Thymus (tissue), 14 donors: Measurements from ENCODE around the gene TADA3. TPM values are rescaled to one million over a fixed set of nuclear protein-coding genes. Genes with fewer than 3 reads are reported as not detected.

Source experiments
- DNase-seq, 9 donors: peaks; one replicate each; pipeline ENCODE4 v3.0.0-alpha.2; 2013; ENCODE audit warnings: low spot score in 9 of 9, low read depth in 6 of 9, missing footprints in 1 of 9
- H3K27ac ChIP-seq, 2 donors: one replicate each; pipeline ENCODE4 v1.5.1; 2013; ENCODE audit warnings: control low read depth in 1 of 2, low read depth in 1 of 2, low read length in 1 of 2, mild to moderate bottlenecking in 1 of 2, moderate library complexity in 1 of 2
- H3K27me3 ChIP-seq, 2 donors: one replicate each; pipeline ENCODE4 v1.5.1; 2013; ENCODE audit warnings: low read length in 1 of 2; ENCODE audit not compliant: control insufficient read depth in 2 of 2, insufficient read depth in 1 of 2
- H3K36me3 ChIP-seq, 2 donors: one replicate each; pipeline ENCODE4 v1.5.1; 2013; ENCODE audit warnings: low read length in 1 of 2, mild to moderate bottlenecking in 1 of 2, moderate library complexity in 1 of 2; ENCODE audit not compliant: control insufficient read depth in 2 of 2, insufficient read depth in 2 of 2
- H3K4me1 ChIP-seq, 2 donors: one replicate each; pipeline ENCODE4 v1.5.1; 2013; ENCODE audit warnings: low read length in 2 of 2; ENCODE audit not compliant: control insufficient read depth in 2 of 2, insufficient read depth in 2 of 2
- H3K4me3 ChIP-seq, 2 donors: one replicate each; pipeline ENCODE4 v1.5.1; 2013; ENCODE audit warnings: low read length in 2 of 2, control low read depth in 1 of 2, mild to moderate bottlenecking in 1 of 2
- H3K9me3 ChIP-seq, 2 donors: one replicate each; pipeline ENCODE4 v1.5.1; 2013; ENCODE audit warnings: low read length in 1 of 2, mild to moderate bottlenecking in 1 of 2; ENCODE audit not compliant: control insufficient read depth in 2 of 2, insufficient read depth in 1 of 2
- WGBS: extraction: QIAGEN DNeasy Blood & Tissue Kit; methylation state at CpG from one replicate; pipeline ENCODE4 v1.1.7; 2013; 5-methylcytosine and 5-hydroxymethylcytosine counted together
- long read RNA-seq, 10 donors: transcript quantifications; one replicate each; lab custom pipeline, GENCODE V29; 2026
- polyA plus RNA-seq: library from polyadenylated mRNA; stranded (reverse); fragments of 200-250 nt; gene quantifications from one replicate; pipeline ENCODE4 v1.2.3, GENCODE V29; 2013
- total RNA-seq: library from RNA; stranded (reverse); fragments of 120-200 nt; gene quantifications from one replicate; pipeline ENCODE4 v1.2.4, GENCODE V29; 2013
- donor health status: healthy.

The TADA3 gene, protein sequence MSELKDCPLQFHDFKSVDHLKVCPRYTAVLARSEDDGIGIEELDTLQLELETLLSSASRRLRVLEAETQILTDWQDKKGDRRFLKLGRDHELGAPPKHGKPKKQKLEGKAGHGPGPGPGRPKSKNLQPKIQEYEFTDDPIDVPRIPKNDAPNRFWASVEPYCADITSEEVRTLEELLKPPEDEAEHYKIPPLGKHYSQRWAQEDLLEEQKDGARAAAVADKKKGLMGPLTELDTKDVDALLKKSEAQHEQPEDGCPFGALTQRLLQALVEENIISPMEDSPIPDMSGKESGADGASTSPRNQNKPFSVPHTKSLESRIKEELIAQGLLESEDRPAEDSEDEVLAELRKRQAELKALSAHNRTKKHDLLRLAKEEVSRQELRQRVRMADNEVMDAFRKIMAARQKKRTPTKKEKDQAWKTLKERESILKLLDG
- total RNA-seq (43.6 TPM), polyA plus RNA-seq (47.6 TPM)
- long read RNA-seq, donor 1, partial matches to known transcripts, result 0 of 1 reads
- long read RNA-seq, donor 1, other reads (novel, unspliced or antisense), result 0 of 1 reads
- long read RNA-seq, donor 2, transcript TADA3-201 (9 exons, 2,355 nt), result major isoform, 26 of 376 reads
- long read RNA-seq, donor 2, partial matches to known transcripts, result 121 of 376 reads
- long read RNA-seq, donor 2, other reads (novel, unspliced or antisense), result 223 of 376 reads
- long read RNA-seq, donor 3, transcript TADA3-201 (9 exons, 2,355 nt), result major isoform, 21 of 199 reads
- long read RNA-seq, donor 3, transcript TADA3-205 (5 exons, 1,868 nt), result minor isoform, 5 of 199 reads
- long read RNA-seq, donor 3, partial matches to known transcripts, result 39 of 199 reads
- long read RNA-seq, donor 3, other reads (novel, unspliced or antisense), result 133 of 199 reads
- long read RNA-seq, donor 4, transcript TADA3-201 (9 exons, 2,355 nt), result major isoform, 11 of 140 reads
- long read RNA-seq, donor 4, partial matches to known transcripts, result 28 of 140 reads
- long read RNA-seq, donor 4, other reads (novel, unspliced or antisense), result 98 of 140 reads
- long read RNA-seq, donor 5, transcript TADA3-201 (9 exons, 2,355 nt), result major isoform, 27 of 39 reads
- long read RNA-seq, donor 5, transcript TADA3-205 (5 exons, 1,868 nt), result minor isoform, 7 of 39 reads
- long read RNA-seq, donor 5, partial matches to known transcripts, result 5 of 39 reads
- long read RNA-seq, donor 5, other reads (novel, unspliced or antisense), result 0 of 39 reads
- long read RNA-seq, donor 6, transcript TADA3-201 (9 exons, 2,355 nt), result major isoform, 16 of 17 reads
- long read RNA-seq, donor 6, partial matches to known transcripts, result 0 of 17 reads
- long read RNA-seq, donor 6, other reads (novel, unspliced or antisense), result 0 of 17 reads
- long read RNA-seq, donor 7, transcript TADA3-201 (9 exons, 2,355 nt), result major isoform, 15 of 149 reads
- long read RNA-seq, donor 7, partial matches to known transcripts, result 39 of 149 reads
- long read RNA-seq, donor 7, other reads (novel, unspliced or antisense), result 91 of 149 reads
- long read RNA-seq, donor 8, transcript TADA3-201 (9 exons, 2,355 nt), result major isoform, 12 of 13 reads
- long read RNA-seq, donor 8, partial matches to known transcripts, result 0 of 13 reads
- long read RNA-seq, donor 8, other reads (novel, unspliced or antisense), result 0 of 13 reads
- long read RNA-seq, donor 9, transcript TADA3-201 (9 exons, 2,355 nt), result major isoform, 15 of 114 reads
- long read RNA-seq, donor 9, partial matches to known transcripts, result 29 of 114 reads
- long read RNA-seq, donor 9, other reads (novel, unspliced or antisense), result 68 of 114 reads
- long read RNA-seq, donor 10, transcript TADA3-201 (9 exons, 2,355 nt), result major isoform, 14 of 138 reads
- long read RNA-seq, donor 10, partial matches to known transcripts, result 25 of 138 reads
- long read RNA-seq, donor 10, other reads (novel, unspliced or antisense), result 96 of 138 reads

DNA sequence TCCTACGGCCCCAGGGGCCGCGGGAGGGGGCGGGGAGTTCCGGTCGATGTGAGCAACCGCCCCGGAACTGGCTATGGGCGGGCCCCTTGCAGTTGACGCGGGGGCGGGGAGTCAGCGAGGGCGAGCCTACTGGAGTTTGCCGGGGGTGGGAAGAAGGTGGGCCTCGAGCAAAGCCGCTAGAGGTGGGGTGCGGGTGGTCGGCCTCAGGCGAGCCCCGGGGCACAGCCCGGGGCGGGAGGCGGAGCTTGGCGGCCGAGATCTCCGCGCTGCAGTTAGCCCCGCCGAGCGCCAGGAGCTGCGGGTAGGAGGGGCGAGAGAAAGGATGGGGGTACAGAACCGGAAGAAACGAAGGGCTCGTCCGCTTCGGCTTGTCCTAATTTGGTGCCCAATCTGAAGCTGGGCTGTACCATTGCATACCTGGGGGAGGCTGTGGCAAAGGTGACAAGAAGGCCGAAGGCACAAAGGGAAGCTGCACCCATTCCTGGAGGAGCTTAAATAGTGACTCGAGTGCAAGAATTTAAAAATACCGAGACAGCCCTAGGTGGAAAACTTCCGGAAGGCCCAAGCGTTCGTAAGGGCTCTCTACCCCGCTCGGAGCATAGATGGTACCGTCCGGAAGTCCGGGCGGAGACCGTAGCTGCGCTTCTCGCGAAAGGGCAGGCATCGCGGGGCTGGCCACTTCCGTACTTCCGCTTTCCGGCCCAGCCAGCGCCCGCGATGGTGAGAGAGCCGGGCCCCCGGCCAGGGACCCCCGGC lies at the start of gene TADA3, which contains the start of gene ARPC4:
TADA3 (minus strand) TSS at position 69 of the 756 bp plus-strand sequence. CDS start 1,007 bp downstream, outside the sequence.
ARPC4 (plus strand) TSS at position 678 of the 756 bp plus-strand sequence; CDS start at position 718, 40 bp downstream.
- H3K27me3 ChIP-seq, result no peaks in the 10 kb centered on the region
- under 1% methylated on average over 65 of the region's 65 CpGs for WGBS
- H3K4me1 ChIP-seq, result peaks cover 15 to 29% of the 10 kb centered on the region in 2 donors
- peak within 1 kb of the TSS; percentile 82 to 91 for H3K4me3 ChIP-seq
- DNase-seq, result peak; percentile 88 to 98 (median 95)
- peaks cover 32 to 34% of the 10 kb centered on the region in 2 donors for H3K36me3 ChIP-seq
- peak within 1 kb of the TSS; percentile 89 to 99 for H3K27ac ChIP-seq
- H3K9me3 ChIP-seq, result peaks cover 0 to 1% of the 10 kb centered on the region in 2 donors

DNA sequence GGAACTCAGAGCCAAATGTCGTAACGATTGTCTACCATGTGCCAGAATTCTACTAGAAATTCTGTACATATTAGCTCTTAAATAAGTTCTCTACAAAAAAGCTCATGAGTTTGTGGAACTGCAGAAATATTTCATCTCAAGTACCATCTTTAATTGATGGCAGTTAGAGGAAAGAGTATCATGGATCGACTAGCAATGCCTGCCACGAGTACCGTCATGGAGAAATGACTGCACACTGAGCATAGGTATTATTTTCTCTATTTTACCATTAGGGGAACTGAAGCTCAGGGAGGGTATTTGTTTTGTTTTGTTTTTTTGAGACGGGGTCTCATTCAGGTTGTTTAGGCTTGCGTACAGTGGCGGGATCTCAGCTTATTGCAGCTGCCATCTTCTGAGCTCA lies 48.7 kb upstream of the TADA3 start:
- 86% methylated on average over 8 of the region's 8 CpGs for WGBS
- no peak overlapping the region for H3K4me3 ChIP-seq
- peaks cover 9 to 27% of the 10 kb centered on the region in 2 donors for H3K4me1 ChIP-seq
- H3K9me3 ChIP-seq, result no peaks in the 10 kb centered on the region
- no peaks in the 10 kb centered on the region for H3K27me3 ChIP-seq
- no peak for DNase-seq
- peaks cover 25 to 37% of the 10 kb centered on the region in 2 donors for H3K36me3 ChIP-seq
- H3K27ac ChIP-seq, result no peak overlapping the region

DNA sequence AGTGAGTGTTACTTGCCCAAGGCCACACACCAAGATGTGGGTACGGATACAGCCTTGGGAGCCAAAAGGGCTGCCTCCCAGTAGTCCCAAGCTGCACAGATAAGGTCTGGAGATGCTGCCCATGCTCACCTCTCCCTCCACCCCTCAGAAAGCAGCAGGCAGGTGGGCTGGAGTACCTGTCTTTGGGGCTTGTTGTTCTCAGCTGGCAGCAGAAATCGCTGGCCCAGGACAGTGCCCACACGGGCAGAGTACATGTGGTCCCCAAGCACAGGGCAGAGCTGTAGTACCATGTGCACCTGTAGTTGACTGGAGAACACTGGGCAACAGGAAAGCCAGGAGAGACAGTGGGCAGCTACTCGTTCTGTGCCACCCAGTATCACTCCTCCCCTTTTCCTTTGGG lies 46.6 kb upstream of the TADA3 start:
- Histone ChIP-seq H3K36me3 (peaks cover 44 to 56% of the 10 kb centered on the region in 2 donors), H3K27ac (no peak overlapping the region), H3K4me3 (no peak overlapping the region), H3K27me3 (no peaks in the 10 kb centered on the region), H3K4me1 (peaks cover 5 to 20% of the 10 kb centered on the region in 2 donors), H3K9me3 (no peaks in the 10 kb centered on the region)
- 93% methylated on average over 4 of the region's 4 CpGs for WGBS
- DNase-seq, result no peak

- H3K4me3 ChIP-seq, result no peak overlapping the region
- H3K4me1 ChIP-seq, result peaks cover 3 to 17% of the 10 kb centered on the region in 2 donors
- peaks cover 50 to 63% of the 10 kb centered on the region in 2 donors for H3K36me3 ChIP-seq
- 80% methylated on average over 12 of the region's 12 CpGs for WGBS
- H3K27ac ChIP-seq, result no peak overlapping the region
- no peaks in the 10 kb centered on the region for H3K9me3 ChIP-seq
- H3K27me3 ChIP-seq, result no peaks in the 10 kb centered on the region
- DNase-seq, result peak in 1 of 9 donors; percentile 42
These were observed 45.7 kb upstream of the TADA3 start for GRCh38 chr3:9837701-9838582.

- Histone ChIP-seq H3K4me3 (no peak overlapping the region), H3K36me3 (peaks cover 45 to 53% of the 10 kb centered on the region in 2 donors)
- WGBS, result 97% methylated on average over 18 of the region's 18 CpGs
These were observed 42.5 kb upstream of the TADA3 start for GRCh38 chr3:9834520-9835380.

GRCh38 chr3:9833078-9833477 lies 40.8 kb upstream of the TADA3 start:
- Histone ChIP-seq H3K4me1 (peaks cover 0 to 4% of the 10 kb centered on the region in 2 donors), H3K4me3 (no peak overlapping the region), H3K36me3 (peaks cover 46 to 54% of the 10 kb centered on the region in 2 donors), H3K9me3 (no peaks in the 10 kb centered on the region), H3K27ac (no peak overlapping the region), H3K27me3 (no peaks in the 10 kb centered on the region)
- WGBS, result 98% methylated on average over 9 of the region's 9 CpGs
- no peak for DNase-seq

More at GRCh38 chr3:9834520-9835380, 42.5 kb upstream of the TADA3 start:
- H3K27me3 ChIP-seq, result no peaks in the 10 kb centered on the region
- no peak overlapping the region for H3K27ac ChIP-seq
- H3K9me3 ChIP-seq, result no peaks in the 10 kb centered on the region
- no peak for DNase-seq
- peaks cover 0 to 12% of the 10 kb centered on the region in 2 donors for H3K4me1 ChIP-seq
